GM19193 (cell line): ENCODE measurements around the gene SIPA1L2.

ENCODE experiments used
- POLR2A ChIP-seq: IDR thresholded peaks from 4 replicates; pipeline ENCODE4 v1.6.1; 2011; ENCODE audit not compliant: insufficient read depth, insufficient read length; ENCODE audit errors: extremely low read depth

SIPA1L2 gene

DNA sequence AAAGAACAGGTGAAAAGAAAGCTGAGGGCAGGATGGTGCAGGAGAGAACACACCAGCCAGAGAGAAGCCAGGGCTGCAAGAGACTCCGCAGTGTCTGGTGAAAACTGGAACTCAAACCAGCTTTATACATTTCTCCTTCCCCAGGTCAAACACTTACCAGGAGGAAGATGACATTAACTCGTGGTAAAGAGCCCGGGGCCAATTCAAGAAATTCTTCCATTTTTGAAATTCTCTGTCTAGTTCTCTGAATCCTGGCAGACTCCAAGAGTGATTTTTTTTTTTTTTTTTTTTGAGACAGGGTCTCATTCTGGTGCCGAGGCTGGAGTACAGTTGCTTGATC, 25.8 kb upstream of the SIPA1L2 start:
- TF ChIP-seq POLR2A: no peak

DNA sequence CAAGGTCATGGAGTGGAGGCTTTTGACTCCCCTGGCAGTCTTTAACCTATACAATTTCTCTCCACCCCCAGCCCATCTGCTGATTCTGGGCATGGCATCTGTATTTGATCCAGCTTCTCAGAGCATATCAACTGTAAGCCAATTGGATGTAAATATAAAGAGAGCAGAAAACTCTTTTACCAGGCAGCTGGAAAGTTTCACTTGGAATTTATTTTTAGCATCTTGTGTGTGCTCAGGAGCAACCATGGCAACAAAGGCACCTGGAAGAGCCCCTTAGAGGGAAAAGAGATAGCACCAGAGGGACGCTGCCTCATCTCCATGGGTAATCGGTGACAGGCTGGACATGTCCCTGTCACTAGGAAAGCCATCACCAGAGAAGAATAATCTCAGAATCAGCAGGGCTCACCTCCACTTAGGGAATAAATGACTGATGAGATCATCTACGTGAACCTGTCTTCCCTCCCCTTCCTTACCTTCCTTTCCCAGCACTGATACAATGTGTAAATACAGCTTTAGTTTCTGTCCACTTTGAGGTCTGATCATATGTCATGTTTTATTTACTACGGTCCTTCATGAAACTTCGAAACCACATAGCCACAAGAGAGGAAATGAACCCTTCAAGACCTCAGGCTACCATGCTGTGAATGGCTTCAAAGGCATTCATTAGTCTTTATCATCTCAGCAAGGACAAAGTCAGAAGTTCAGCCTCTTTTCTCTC, 25.3 kb upstream of the SIPA1L2 start:
- no peak for TF ChIP-seq POLR2A

DNA sequence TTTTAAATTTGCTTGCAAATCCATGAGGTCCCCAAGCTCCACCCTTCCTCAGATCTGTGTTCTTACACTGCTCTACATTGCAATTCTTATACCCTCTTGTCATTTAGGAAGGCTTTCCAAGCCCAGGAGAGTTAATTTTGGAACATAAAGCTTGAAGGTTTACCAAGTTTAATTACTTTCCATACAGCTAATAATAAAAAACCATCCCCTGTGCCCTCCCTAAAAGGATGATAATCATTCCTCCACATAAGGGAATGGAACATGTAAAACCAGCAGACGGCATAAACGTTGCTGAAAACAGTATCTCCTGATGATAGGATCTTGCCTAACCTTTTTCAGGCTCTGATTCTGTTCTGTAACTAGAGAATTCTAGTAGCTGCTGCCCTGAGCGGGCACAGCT, 23.9 kb upstream of the SIPA1L2 start:
- TF ChIP-seq POLR2A: no peak

DNA sequence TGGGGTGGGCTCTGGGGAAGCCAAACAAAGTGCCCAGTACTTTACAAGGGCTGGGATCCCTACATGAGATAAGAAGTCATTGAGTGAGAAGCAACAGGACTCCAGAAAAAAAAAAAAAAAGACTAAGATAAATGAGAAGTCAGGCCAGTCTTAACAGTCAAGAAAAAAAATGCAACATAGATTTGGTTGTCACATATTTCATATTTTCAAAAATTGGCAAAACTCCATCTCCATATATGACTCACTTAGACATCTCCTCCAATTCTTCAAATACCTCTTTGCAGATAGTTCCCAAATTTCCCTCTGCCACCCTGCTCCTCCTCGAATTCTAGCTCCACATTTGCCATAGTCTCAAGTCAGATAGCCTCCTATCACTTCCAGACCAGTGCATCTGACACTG, 20.9 kb upstream of the SIPA1L2 start:
- no peak for TF ChIP-seq POLR2A

DNA sequence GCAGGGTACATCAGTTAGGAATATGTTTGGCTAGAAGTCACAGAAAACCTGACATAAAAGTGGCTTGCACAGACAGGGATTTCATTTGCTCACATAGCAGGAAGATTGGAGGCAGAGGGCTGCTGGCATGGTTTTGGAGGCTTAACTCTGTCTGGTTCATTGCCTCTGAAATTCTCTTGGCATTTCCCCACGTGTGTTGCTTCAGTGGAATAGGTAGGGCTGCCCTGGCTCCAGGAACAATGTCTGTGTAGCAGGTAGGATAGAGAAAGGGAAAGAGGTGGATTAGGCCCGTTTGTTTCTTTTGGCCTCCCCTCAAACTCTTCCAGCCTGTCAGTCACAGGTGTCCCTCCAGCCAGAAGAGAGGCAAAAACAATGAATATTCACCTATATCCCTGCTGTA, 20.5 kb upstream of the SIPA1L2 start:
- TF ChIP-seq POLR2A: no peak

DNA sequence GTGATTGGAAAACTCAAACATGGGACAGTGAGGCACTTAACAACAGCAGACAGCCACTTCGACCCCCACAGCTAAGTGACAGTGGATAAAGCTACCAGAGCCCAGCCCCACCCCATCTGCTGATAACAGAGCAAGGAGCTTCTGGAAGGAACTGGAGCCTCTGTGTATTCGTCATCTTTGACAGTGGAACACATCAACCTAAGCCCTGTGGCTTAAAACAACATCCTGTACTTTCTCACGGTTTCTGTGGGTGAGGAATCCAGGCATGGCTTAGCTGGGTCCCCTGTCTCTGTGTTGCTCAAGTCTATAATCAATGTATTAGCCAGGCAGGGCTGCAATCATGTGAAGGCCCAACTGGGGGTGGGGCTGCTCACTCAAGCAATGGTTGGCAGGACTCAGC, 18.4 kb upstream of the SIPA1L2 start:
- TF ChIP-seq POLR2A: no peak

DNA sequence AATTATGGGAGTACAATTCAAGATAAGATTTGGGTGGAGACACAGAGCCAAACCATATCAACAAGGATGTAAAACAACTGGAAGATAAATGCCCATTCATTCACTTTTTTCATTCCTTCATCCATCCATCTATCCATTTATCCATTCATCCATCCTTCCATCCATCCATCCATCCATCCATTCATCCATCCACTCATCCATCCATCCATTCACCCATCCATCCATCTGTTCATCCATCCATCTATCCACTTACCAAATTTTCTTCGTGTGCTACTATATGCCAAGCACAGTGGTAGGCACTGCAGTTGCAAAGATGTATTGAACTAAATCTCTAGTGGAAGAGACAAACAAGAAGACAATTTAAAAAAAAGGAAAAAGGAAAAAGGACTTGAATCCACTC, 14.3 kb upstream of the SIPA1L2 start:
- no peak for TF ChIP-seq POLR2A

DNA sequence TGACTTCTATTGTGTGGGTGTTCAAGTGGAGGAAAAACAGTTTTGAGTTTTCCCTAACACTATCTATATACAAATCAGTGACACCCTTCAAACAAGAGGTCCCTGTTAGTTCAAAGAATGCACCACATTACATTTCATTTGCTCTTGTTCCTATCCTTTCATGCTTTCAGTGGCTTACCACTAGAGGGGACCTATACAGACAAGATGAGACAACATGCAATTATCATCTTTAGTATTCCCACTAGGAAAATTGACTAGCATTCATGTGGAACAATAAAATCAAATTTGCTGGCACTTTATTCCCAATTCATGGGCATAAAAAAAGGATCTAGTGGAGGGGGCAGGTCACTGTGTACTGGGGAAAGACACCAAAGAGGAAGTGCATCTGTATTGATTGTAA, 13.3 kb upstream of the SIPA1L2 start:
- TF ChIP-seq POLR2A: no peak

DNA sequence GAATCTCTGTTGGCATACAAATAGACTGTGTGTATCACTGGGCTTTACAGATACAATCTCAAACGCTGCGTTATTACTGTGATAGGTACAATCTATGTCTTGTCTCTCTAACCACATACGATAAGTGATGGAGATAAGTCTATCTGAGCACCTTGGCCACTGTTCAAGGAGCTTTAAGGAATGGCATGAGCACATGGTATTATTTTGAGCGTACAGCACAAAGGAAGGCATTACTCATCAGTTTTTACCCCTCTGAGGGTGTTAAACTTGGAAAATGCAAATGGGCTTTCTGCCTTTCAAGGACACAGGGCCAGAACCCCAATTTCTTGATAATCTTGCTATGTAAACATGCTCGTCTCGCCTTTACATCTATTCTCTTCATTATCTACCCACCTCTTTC, 11.6 kb upstream of the SIPA1L2 start:
- no peak for TF ChIP-seq POLR2A

DNA sequence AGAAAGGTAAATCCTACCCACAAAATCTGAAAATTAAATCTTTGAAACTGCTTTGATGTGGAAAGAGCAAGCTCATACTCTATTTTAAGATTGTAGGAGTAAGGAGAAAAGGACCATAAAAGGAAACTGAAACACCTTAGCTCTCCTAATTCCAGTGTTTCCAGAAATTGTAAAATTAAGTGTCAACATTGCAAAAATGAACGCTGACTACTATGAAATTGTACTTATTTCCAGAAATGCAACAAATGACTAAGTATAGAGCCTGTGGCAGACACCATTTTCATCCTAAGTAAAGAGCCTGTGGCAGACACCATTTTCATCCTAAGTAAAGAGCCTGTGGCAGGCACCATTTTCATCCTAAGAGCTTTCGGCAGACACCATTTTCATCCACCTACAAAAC, 6.9 kb upstream of the SIPA1L2 start:
- no peak for TF ChIP-seq POLR2A

DNA sequence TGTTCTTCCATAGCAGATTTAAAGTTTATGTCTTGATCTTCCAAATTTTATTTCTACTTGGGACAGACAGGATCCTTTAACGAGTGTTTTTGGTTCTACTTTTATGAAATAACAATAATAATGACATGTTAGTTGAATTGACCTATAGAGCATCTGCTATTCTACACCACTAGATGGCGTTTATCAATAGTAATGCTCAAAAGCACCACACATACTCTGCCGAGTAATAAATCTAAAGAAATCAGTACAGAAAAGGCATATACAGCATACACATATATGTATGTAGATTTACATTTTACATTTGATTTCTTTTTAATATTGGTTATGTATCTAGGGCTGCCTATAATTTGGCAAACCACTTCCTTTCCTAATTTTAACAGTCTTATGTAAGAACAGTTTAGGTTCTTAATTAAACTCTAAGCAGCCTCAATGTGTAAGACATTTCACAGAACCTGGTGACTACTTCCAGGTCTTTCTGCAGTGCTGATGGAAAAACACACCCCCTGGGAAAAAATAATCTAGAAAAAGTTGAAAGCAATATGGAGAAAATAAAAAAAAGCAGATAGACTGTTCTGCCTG, 5.9 kb upstream of the SIPA1L2 start:
- no peak for TF ChIP-seq POLR2A

DNA sequence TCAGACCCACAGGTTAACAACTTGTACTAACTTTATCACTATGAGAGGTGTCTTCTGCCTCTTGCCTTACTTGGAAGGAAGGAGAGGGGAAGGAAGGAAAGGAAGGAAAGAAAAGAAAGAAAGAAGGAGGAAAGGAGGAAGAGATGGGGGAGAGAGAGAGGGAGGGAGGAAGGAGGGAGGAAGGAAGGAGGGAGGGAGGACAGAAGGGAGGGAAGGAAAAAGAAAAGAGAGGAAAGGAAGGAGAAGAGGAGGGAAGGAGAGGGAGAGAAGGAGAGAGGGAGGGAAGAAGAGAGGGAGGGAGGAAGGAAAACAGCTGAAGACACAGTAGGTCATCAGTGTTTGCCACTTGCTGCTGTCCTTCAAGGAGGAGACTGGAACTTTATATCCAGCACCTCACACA, 5.3 kb upstream of the SIPA1L2 start:
- no peak for TF ChIP-seq POLR2A

DNA sequence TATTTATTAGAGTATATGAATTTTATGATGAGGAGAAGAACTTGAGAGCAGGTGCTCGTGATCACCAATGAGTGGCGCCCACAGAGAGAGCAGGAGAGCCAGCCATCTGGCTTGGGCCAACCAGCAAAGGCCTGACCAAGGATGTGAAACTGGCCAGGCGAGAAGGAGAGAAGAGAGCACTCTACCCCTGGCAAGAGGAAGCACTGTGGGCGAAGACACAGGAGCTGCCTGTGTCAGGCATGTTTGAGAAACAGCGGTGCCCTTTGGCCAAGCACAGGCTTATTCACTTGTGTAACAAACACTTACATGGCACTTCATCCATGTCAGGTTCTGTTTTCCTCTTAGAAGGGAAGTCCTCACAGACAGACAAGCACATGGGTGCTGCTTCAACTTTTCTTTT, 4.2 kb upstream of the SIPA1L2 start:
- TF ChIP-seq POLR2A: no peak

DNA sequence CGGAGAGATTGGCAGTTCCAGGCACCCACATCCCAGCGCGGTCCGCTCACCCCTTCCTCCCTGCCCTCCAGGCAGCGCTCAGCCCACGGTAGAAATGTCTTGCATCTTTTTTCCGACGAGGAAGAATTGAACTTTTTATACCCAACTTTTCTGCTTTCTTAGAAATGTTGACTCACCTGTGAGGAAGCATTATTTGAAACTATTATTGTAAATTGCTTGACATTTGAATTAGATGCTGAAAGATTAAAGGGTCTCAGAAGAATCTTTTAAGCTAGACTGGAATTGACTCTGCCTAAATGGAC, 912 bp upstream of the SIPA1L2 start:
- TF ChIP-seq POLR2A: no peak

DNA sequence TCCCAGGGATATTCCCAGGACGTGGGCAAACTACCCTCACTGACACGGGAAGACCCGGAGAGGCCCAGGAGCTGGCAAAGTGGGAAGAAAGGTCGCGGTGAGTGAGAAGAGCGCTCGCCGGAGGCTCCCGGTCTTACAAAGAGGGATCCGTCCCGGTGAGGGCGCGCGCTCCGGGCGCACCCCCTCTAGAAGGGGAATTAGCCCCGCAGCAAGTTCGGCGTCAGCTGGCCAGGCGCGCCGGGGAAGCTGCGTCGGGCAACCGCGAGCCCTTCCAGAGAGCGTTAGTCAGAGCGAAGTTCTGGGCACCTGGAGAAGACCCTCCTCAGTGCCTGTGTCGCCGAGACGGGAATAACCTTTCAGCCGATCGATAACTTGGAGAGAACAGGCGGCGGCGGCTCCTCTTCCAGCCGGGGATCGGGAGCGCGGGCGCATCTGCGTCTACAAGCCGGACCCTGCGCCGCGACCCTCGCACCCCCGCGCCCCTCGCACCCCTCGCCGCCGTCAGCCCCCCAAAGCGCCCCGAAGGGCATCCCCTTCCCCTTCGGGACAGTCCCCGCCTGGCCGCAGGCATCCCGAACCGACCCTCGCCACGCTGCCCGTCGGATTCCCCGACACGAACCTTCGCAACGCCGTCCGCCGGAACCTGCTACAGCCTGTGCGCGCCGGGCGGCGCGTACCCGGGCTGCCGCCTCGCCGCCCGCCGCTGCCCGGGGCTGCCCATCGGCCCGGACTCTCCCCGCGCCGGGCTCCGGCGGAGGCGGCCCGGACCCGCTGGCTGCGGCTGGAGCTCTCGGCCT, 485 bp downstream of the SIPA1L2 start:
- TF ChIP-seq POLR2A: no peak
